Measurements from ENCODE around the gene TPRG1L. TPM values are rescaled to one million over a fixed set of nuclear protein-coding genes. Genes with fewer than 3 reads are reported as not detected.

TPRG1L gene
- total and polyA plus RNA-seq, 7 experiments from 2014 or later, result 15.6 to 61.4 (median 44.0) TPM

DNA sequence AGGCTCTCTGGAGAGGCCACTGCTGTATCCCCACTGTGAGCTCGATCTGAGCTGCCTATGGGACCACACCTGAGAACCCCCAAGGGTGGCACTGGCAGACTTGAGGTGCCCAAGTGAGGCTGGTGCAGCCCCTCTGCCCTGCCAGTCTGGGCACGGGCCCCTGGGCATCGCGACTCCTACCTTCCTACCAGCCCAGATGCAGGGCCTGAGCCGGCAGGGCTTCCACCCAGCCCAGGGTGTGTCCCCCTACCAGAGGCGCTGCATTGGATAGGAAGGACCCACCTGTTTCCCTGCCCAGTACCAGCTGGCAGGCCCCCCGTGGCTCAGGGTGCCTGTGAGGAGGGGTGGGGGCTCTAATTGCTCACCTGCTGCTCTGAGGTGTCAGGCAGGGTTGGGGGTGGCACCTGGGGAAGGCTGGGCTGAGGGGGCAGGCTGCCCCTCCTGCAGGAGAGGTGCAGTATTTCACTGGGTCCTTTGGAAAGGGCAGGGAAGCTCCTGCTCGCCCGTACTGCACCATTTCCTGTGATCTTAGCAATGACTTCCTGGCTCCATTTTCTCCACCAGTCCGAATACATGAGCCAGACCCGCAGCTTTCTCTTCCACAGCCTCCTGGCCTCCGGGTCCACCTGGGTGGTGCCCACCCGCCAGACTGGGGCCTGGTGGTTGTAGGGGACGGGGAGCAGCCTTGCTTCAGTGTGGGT lies 39.3 kb downstream of the TPRG1L start:
- H3K4me1 ChIP-seq (ENCODE audit: control insufficient read depth in 2 of 2, insufficient read depth in 2 of 2, low read length in 2 of 2), result no peaks in the 10 kb centered on the region
- CTCF ChIA-PET, result no interaction called here
- no peaks in the 10 kb centered on the region for H3K36me3 ChIP-seq (ENCODE audit: control insufficient read depth in 2 of 3, insufficient read depth in 3 of 3, low read length in 3 of 3)
- no peaks in the 10 kb centered on the region for H3K9me3 Mint-ChIP-seq
- H3K27me3 ChIP-seq (ENCODE audit: control insufficient read depth in 2 of 2, insufficient read depth in 2 of 2, low read length in 2 of 2), result no peaks in the 10 kb centered on the region
- DNase-seq, result no peak
- POLR2A ChIA-PET, result no interaction called here
- no peak overlapping the region for H3K27ac ChIP-seq (ENCODE audit: low read depth, low read length)
- intact Hi-C loops (cut with micrococcal nuclease), result no loop called here
- H3K4me3 ChIP-seq (ENCODE audit: low read length), result no peak overlapping the region
- peaks cover 0 to 15% (median 10%) of the 10 kb centered on the region in 5 donors for H3K27me3 Mint-ChIP-seq
- H3K4me1 Mint-ChIP-seq, result peaks cover 0 to 3% (median 0%) of the 10 kb centered on the region in 7 donors
- no peaks in the 10 kb centered on the region for H3K9me3 ChIP-seq (ENCODE audit: control insufficient read depth in 2 of 3, low read length in 3 of 3)
- H3K36me3 Mint-ChIP-seq, result no peaks in the 10 kb centered on the region
- no peak for ATAC-seq
- H3K4me3 Mint-ChIP-seq, result no peak overlapping the region
- H3K27ac Mint-ChIP-seq, result no peak overlapping the region

- Mint-ChIP-seq H3K4me3 (no peak overlapping the region), H3K4me1 (peaks cover 0 to 3% (median 0%) of the 10 kb centered on the region in 7 donors), H3K27ac (no peak overlapping the region), H3K36me3 (no peaks in the 10 kb centered on the region), H3K27me3 (peaks cover 0 to 13% (median 8%) of the 10 kb centered on the region in 5 donors), H3K9me3 (no peaks in the 10 kb centered on the region)
- CTCF ChIA-PET, result no interaction called here
- no peak for DNase-seq
- Histone ChIP-seq H3K4me3 (ENCODE audit: low read length) (no peak overlapping the region), H3K27me3 (ENCODE audit: control insufficient read depth in 2 of 2, insufficient read depth in 2 of 2, low read length in 2 of 2) (no peaks in the 10 kb centered on the region), H3K27ac (ENCODE audit: low read depth, low read length) (no peak overlapping the region), H3K9me3 (ENCODE audit: control insufficient read depth in 2 of 3, low read length in 3 of 3) (no peaks in the 10 kb centered on the region), H3K4me1 (ENCODE audit: control insufficient read depth in 2 of 2, insufficient read depth in 2 of 2, low read length in 2 of 2) (no peaks in the 10 kb centered on the region), H3K36me3 (ENCODE audit: control insufficient read depth in 2 of 3, insufficient read depth in 3 of 3, low read length in 3 of 3) (no peaks in the 10 kb centered on the region)
- no peak for ATAC-seq
- POLR2A ChIA-PET, result no interaction called here
- intact Hi-C loops (cut with micrococcal nuclease), result no loop called here
Measured at GRCh38 chr1:3664700-3665375, 40.0 kb downstream of the TPRG1L start.

- Histone ChIP-seq H3K4me3 (ENCODE audit: low read length) (no peak overlapping the region), H3K27ac (ENCODE audit: low read depth, low read length) (no peak overlapping the region), H3K9me3 (ENCODE audit: control insufficient read depth in 2 of 3, low read length in 3 of 3) (no peaks in the 10 kb centered on the region), H3K4me1 (ENCODE audit: control insufficient read depth in 2 of 2, insufficient read depth in 2 of 2, low read length in 2 of 2) (no peaks in the 10 kb centered on the region), H3K27me3 (ENCODE audit: control insufficient read depth in 2 of 2, insufficient read depth in 2 of 2, low read length in 2 of 2) (no peaks in the 10 kb centered on the region), H3K36me3 (ENCODE audit: control insufficient read depth in 2 of 3, insufficient read depth in 3 of 3, low read length in 3 of 3) (no peaks in the 10 kb centered on the region)
- Mint-ChIP-seq H3K4me3 (no peak overlapping the region), H3K27ac (peak overlapping the region in 1 of 9 donors; percentile 4), H3K4me1 (peaks cover 0 to 3% (median 0%) of the 10 kb centered on the region in 7 donors), H3K27me3 (peaks cover 0 to 14% (median 5%) of the 10 kb centered on the region in 5 donors), H3K36me3 (no peaks in the 10 kb centered on the region), H3K9me3 (no peaks in the 10 kb centered on the region)
- intact Hi-C loops (cut with micrococcal nuclease), result no loop called here
- ATAC-seq (no peak), DNase-seq (no peak)
- ChIA-PET CTCF (no interaction called here), POLR2A (no interaction called here)
Measured at GRCh38 chr1:3668148-3668547, 43.3 kb downstream of the TPRG1L start.

- H3K4me1 ChIP-seq (ENCODE audit: control insufficient read depth in 2 of 2, insufficient read depth in 2 of 2, low read length in 2 of 2), result no peaks in the 10 kb centered on the region
- H3K27me3 ChIP-seq (ENCODE audit: control insufficient read depth in 2 of 2, insufficient read depth in 2 of 2, low read length in 2 of 2), result no peaks in the 10 kb centered on the region
- intact Hi-C loops (cut with micrococcal nuclease), result no loop called here
- POLR2A ChIA-PET, result no interaction called here
- Mint-ChIP-seq H3K4me1 (peaks cover 0 to 6% (median 0%) of the 10 kb centered on the region in 7 donors), H3K27me3 (peaks cover 0 to 19% (median 5%) of the 10 kb centered on the region in 5 donors), H3K4me3 (no peak overlapping the region), H3K36me3 (no peaks in the 10 kb centered on the region), H3K9me3 (no peaks in the 10 kb centered on the region), H3K27ac (no peak overlapping the region)
- no peak for DNase-seq
- H3K27ac ChIP-seq (ENCODE audit: low read depth, low read length), result no peak overlapping the region
- H3K9me3 ChIP-seq (ENCODE audit: control insufficient read depth in 2 of 3, low read length in 3 of 3), result no peaks in the 10 kb centered on the region
- ATAC-seq, result peak; percentile 55
- no peak overlapping the region for H3K4me3 ChIP-seq (ENCODE audit: low read length)
- H3K36me3 ChIP-seq (ENCODE audit: control insufficient read depth in 2 of 3, insufficient read depth in 3 of 3, low read length in 3 of 3), result no peaks in the 10 kb centered on the region
- CTCF ChIA-PET, result interaction anchor here (0.6 kb wide), 1 partner anchor 244 kb away, joined by 3 read pairs; no protein-coding TSS in a partner anchor
Measured at GRCh38 chr1:3668585-3669300, 43.9 kb downstream of the TPRG1L start.

- Mint-ChIP-seq H3K36me3 (no peaks in the 10 kb centered on the region), H3K27ac (no peak overlapping the region), H3K9me3 (no peaks in the 10 kb centered on the region), H3K4me3 (no peak overlapping the region), H3K27me3 (peaks cover 0 to 19% (median 5%) of the 10 kb centered on the region in 5 donors), H3K4me1 (peaks cover 0 to 6% (median 0%) of the 10 kb centered on the region in 7 donors)
- ChIA-PET CTCF (no interaction called here), POLR2A (no interaction called here)
- no peaks in the 10 kb centered on the region for H3K9me3 ChIP-seq (ENCODE audit: control insufficient read depth in 2 of 3, low read length in 3 of 3)
- ATAC-seq, result no peak
- H3K4me3 ChIP-seq (ENCODE audit: low read length), result no peak overlapping the region
- no peaks in the 10 kb centered on the region for H3K4me1 ChIP-seq (ENCODE audit: control insufficient read depth in 2 of 2, insufficient read depth in 2 of 2, low read length in 2 of 2)
- H3K27ac ChIP-seq (ENCODE audit: low read depth, low read length), result no peak overlapping the region
- DNase-seq, result no peak
- H3K36me3 ChIP-seq (ENCODE audit: control insufficient read depth in 2 of 3, insufficient read depth in 3 of 3, low read length in 3 of 3), result no peaks in the 10 kb centered on the region
- intact Hi-C loops (cut with micrococcal nuclease), result no loop called here
- H3K27me3 ChIP-seq (ENCODE audit: control insufficient read depth in 2 of 2, insufficient read depth in 2 of 2, low read length in 2 of 2), result no peaks in the 10 kb centered on the region
Measured at GRCh38 chr1:3669421-3669821, 44.6 kb downstream of the TPRG1L start.

GRCh38 chr1:3669971-3670431 lies 45.2 kb downstream of the TPRG1L start:
- no peaks in the 10 kb centered on the region for H3K9me3 ChIP-seq (ENCODE audit: control insufficient read depth in 2 of 3, low read length in 3 of 3)

More at GRCh38 chr1:3669971-3670431, 45.2 kb downstream of the TPRG1L start:
- no peaks in the 10 kb centered on the region for H3K36me3 ChIP-seq (ENCODE audit: control insufficient read depth in 2 of 3, insufficient read depth in 3 of 3, low read length in 3 of 3)
- no peak overlapping the region for H3K27ac Mint-ChIP-seq
- CTCF ChIA-PET, result no interaction called here
- DNase-seq, result no peak
- peaks cover 0 to 19% (median 5%) of the 10 kb centered on the region in 5 donors for H3K27me3 Mint-ChIP-seq
- intact Hi-C loops (cut with micrococcal nuclease), result no loop called here
- POLR2A ChIA-PET, result no interaction called here
- ATAC-seq, result no peak
- H3K4me3 ChIP-seq (ENCODE audit: low read length), result no peak overlapping the region
- H3K27ac ChIP-seq (ENCODE audit: low read depth, low read length), result no peak overlapping the region
- H3K27me3 ChIP-seq (ENCODE audit: control insufficient read depth in 2 of 2, insufficient read depth in 2 of 2, low read length in 2 of 2), result no peaks in the 10 kb centered on the region
- H3K4me3 Mint-ChIP-seq, result no peak overlapping the region
- H3K4me1 Mint-ChIP-seq, result peaks cover 0 to 6% (median 0%) of the 10 kb centered on the region in 7 donors
- no peaks in the 10 kb centered on the region for H3K36me3 Mint-ChIP-seq
- no peaks in the 10 kb centered on the region for H3K4me1 ChIP-seq (ENCODE audit: control insufficient read depth in 2 of 2, insufficient read depth in 2 of 2, low read length in 2 of 2)
- H3K9me3 Mint-ChIP-seq, result no peaks in the 10 kb centered on the region
